HepG2 (cell line): ENCODE results near the gene UBC. TPM values are rescaled to one million over a fixed set of nuclear protein-coding genes. Genes with fewer than 3 reads are reported as not detected.

ENCODE experiments used
- CAMTA2 ChIP-seq: sonication (generic); formaldehyde crosslinking; IDR thresholded peaks from 2 replicates; pipeline ENCODE4 v1.4.0; 2020; ENCODE audit warnings: mild to moderate bottlenecking, missing genetic modification reagents, borderline replicate concordance
- CSRNP2 ChIP-seq: sonication (generic); formaldehyde crosslinking; conservative IDR thresholded peaks from 2 replicates; pipeline ENCODE4 v1.8.0; 2022; ENCODE audit warnings: low read depth, missing genetic modification reagents
- ELF3 ChIP-seq: IDR thresholded peaks from 2 replicates; pipeline ENCODE4 v1.6.1; 2016; ENCODE audit warnings: missing genetic modification reagents, missing compliant biosample characterization
- FLYWCH1 ChIP-seq: sonication (generic); formaldehyde crosslinking; IDR thresholded peaks from 2 replicates; pipeline ENCODE4 v1.8.1; 2023; ENCODE audit warnings: mild to moderate bottlenecking, missing genetic modification reagents
- KDM5B ChIP-seq: sonication (generic); formaldehyde crosslinking; IDR thresholded peaks from 2 replicates; pipeline ENCODE4 v1.4.0; 2020; ENCODE audit warnings: missing genetic modification reagents, mild to moderate bottlenecking, borderline replicate concordance
- KMT2A ChIP-seq: sonication (generic); formaldehyde crosslinking; IDR thresholded peaks from 2 replicates; pipeline ENCODE4 v1.4.0; 2020; ENCODE audit warnings: missing genetic modification reagents
- MED1 ChIP-seq: sonication (generic); formaldehyde crosslinking; IDR thresholded peaks from 2 replicates; pipeline ENCODE4 v1.4.0; 2020; ENCODE audit warnings: missing genetic modification reagents
- MYNN ChIP-seq: sonication (generic); formaldehyde crosslinking; IDR thresholded peaks from 2 replicates; pipeline ENCODE4 v1.4.0; 2020; ENCODE audit warnings: mild to moderate bottlenecking, low read depth, missing genetic modification reagents
- NCOR1 ChIP-seq: fragments of 200-600 bp; sonication (generic); IDR thresholded peaks from 2 replicates; pipeline ENCODE4 v1.7.0; 2017; ENCODE audit warnings: antibody characterized with exemption, low read length, borderline replicate concordance
- NFKB2 ChIP-seq: sonication (generic); formaldehyde crosslinking; IDR thresholded peaks from 2 replicates; pipeline ENCODE4 v1.4.0; 2020; ENCODE audit warnings: missing genetic modification reagents, borderline replicate concordance
- RFXAP ChIP-seq: sonication (generic); formaldehyde crosslinking; IDR thresholded peaks from 2 replicates; pipeline ENCODE4 v1.4.0; 2020; ENCODE audit warnings: missing genetic modification reagents, borderline replicate concordance
- ZFP91 ChIP-seq: sonication (generic); formaldehyde crosslinking; IDR thresholded peaks from 2 replicates; pipeline ENCODE4 v1.9.0; 2022; ENCODE audit warnings: missing genetic modification reagents, mild to moderate bottlenecking, borderline replicate concordance
- ZNF331 ChIP-seq: sonication (generic); formaldehyde crosslinking; IDR thresholded peaks from 2 replicates; pipeline ENCODE4 v1.4.0; 2020; ENCODE audit warnings: missing genetic modification reagents
- ZNF652 ChIP-seq: IDR thresholded peaks from 2 replicates; pipeline ENCODE4 v1.6.1; 2016; ENCODE audit warnings: low read depth, borderline replicate concordance
- polyA plus RNA-seq, 8 experiments: library from polyadenylated mRNA; depleted of rRNA in 3 of 8; stranded (reverse) in 7 of 8; unstranded in 1 of 8; fragments of >200 nt; fragmentation: Illumina TruSeq in 4 of 8; extraction: Trizol in 4 of 8; gene quantifications; 2 replicates each; pipeline versions ENCODE4 v1.2.1 to v1.2.3, GENCODE V29; 2011 to 2016; ENCODE audit warnings: low read depth in 4 of 8, missing spikeins in 1 of 8, mixed read lengths in 1 of 8; ENCODE audit not compliant: insufficient read depth in 1 of 8
- total RNA-seq, 5 experiments: library from RNA; depleted of rRNA; stranded (reverse); fragments of >200 nt; fragmentation: Illumina TruSeq; extraction: Trizol; gene quantifications; 2 replicates each; pipeline ENCODE4 v1.2.3, GENCODE V29; 2016; ENCODE audit warnings: low read depth in 1 of 5
- TF ChIP-seq, protein P1 (sequence below): sonication (generic); formaldehyde crosslinking; IDR thresholded peaks from 2 replicates; pipeline ENCODE4 v1.8.0; 2022; ENCODE audit warnings: low read depth, missing genetic modification reagents
- TF ChIP-seq, protein P2 (sequence below): sonication (generic); formaldehyde crosslinking; IDR thresholded peaks from 2 replicates; pipeline ENCODE4 v1.5.0; 2020; ENCODE audit warnings: missing genetic modification reagents
- TF ChIP-seq, protein P3 (sequence below): sonication (generic); formaldehyde crosslinking; IDR thresholded peaks from 2 replicates; pipeline ENCODE4 v1.5.1; 2020; ENCODE audit warnings: mild to moderate bottlenecking, missing genetic modification reagents, moderate library complexity
- TF ChIP-seq, protein P4 (sequence below): sonication (generic); formaldehyde crosslinking; IDR thresholded peaks from 2 replicates; pipeline ENCODE4 v1.5.0; 2020; ENCODE audit warnings: missing genetic modification reagents

Gene UBC
- total and polyA plus RNA-seq, 2 of the 13 experiments (the other 11 are each of a cell fraction or from before 2014, with no cell fraction given): 805 to 1,432 TPM

DNA sequence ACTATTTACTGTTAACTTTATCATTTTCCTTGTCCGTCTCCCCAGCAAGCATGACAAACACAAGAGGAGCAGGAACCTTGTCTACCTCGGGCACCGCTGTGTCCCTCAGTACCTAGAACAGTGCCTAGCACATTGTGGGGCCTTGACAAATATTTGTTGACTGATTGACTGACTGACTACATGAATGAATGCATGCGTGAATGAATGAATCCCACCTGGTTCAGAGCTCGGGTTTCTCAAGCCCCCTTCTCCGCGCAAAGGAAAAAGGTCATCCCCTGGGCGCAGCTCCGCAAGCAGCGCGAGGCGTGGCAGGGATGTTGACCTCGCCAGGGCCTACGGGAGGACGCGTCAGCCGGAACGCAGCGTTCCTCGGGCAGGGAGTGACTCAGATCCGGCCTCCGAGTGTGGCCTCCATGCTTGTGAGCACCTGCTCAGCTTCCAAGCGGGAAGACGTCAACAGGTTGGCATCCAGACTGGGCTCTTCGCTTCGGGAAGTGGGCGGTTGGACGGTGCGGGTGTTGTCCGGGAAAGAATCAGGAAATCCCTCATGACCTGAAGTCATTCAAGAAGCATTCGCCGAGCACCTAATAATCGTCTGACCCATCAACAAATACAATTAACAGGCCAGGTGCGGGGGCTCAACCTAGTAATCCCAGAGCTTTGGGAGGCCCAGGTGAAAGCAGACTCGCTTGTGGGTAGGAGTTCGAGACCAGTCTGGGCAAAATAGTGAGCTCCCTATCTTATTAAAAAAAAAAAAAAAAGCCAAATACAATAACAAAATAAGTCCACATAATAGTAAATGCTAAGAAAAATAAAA lies 13.9 kb upstream of the UBC start (continued):
- TF ChIP-seq, protein P1, sequence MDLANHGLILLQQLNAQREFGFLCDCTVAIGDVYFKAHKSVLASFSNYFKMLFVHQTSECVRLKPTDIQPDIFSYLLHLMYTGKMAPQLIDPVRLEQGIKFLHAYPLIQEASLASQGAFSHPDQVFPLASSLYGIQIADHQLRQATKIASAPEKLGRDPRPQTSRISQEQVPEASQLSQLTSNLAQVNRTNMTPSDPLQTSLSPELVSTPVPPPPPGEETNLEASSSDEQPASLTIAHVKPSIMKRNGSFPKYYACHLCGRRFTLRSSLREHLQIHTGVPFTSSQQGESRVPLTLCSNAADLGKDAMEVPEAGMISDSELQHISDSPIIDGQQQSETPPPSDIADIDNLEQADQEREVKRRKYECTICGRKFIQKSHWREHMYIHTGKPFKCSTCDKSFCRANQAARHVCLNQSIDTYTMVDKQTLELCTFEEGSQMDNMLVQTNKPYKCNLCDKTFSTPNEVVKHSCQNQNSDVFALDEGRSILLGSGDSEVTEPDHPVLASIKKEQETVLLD: no peak
- TF ChIP-seq KMT2A (no peak), ZFP91 (CRISPR knock-in tag) (peak; percentile 57; the same call in 1 of the 2 replicates), FLYWCH1 (CRISPR knock-in tag) (no peak; the same call in 1 of the 2 replicates), ZNF331 (CRISPR knock-in tag) (no peak), MED1 (CRISPR knock-in tag) (no peak; the same call in 1 of the 2 replicates), NCOR1 (no peak), ZNF652 (CRISPR knock-in tag) (no peak; the same call in 1 of the 2 replicates), NFKB2 (CRISPR knock-in tag) (no peak), CSRNP2 (CRISPR knock-in tag) (no peak), ELF3 (CRISPR knock-in tag) (no peak), RFXAP (CRISPR knock-in tag) (no peak), MYNN (no peak), KDM5B (CRISPR knock-in tag) (peak; percentile 24; the same call in 1 of the 2 replicates), CAMTA2 (CRISPR knock-in tag) (no peak)
- TF ChIP-seq, protein P2, sequence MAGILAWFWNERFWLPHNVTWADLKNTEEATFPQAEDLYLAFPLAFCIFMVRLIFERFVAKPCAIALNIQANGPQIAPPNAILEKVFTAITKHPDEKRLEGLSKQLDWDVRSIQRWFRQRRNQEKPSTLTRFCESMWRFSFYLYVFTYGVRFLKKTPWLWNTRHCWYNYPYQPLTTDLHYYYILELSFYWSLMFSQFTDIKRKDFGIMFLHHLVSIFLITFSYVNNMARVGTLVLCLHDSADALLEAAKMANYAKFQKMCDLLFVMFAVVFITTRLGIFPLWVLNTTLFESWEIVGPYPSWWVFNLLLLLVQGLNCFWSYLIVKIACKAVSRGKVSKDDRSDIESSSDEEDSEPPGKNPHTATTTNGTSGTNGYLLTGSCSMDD (CRISPR knock-in tag): no peak
- TF ChIP-seq, protein P3, sequence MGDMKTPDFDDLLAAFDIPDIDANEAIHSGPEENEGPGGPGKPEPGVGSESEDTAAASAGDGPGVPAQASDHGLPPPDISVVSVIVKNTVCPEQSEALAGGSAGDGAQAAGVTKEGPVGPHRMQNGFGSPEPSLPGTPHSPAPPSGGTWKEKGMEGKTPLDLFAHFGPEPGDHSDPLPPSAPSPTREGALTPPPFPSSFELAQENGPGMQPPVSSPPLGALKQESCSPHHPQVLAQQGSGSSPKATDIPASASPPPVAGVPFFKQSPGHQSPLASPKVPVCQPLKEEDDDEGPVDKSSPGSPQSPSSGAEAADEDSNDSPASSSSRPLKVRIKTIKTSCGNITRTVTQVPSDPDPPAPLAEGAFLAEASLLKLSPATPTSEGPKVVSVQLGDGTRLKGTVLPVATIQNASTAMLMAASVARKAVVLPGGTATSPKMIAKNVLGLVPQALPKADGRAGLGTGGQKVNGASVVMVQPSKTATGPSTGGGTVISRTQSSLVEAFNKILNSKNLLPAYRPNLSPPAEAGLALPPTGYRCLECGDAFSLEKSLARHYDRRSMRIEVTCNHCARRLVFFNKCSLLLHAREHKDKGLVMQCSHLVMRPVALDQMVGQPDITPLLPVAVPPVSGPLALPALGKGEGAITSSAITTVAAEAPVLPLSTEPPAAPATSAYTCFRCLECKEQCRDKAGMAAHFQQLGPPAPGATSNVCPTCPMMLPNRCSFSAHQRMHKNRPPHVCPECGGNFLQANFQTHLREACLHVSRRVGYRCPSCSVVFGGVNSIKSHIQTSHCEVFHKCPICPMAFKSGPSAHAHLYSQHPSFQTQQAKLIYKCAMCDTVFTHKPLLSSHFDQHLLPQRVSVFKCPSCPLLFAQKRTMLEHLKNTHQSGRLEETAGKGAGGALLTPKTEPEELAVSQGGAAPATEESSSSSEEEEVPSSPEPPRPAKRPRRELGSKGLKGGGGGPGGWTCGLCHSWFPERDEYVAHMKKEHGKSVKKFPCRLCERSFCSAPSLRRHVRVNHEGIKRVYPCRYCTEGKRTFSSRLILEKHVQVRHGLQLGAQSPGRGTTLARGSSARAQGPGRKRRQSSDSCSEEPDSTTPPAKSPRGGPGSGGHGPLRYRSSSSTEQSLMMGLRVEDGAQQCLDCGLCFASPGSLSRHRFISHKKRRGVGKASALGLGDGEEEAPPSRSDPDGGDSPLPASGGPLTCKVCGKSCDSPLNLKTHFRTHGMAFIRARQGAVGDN (CRISPR knock-in tag): peak; percentile 83
- TF ChIP-seq, protein P4, sequence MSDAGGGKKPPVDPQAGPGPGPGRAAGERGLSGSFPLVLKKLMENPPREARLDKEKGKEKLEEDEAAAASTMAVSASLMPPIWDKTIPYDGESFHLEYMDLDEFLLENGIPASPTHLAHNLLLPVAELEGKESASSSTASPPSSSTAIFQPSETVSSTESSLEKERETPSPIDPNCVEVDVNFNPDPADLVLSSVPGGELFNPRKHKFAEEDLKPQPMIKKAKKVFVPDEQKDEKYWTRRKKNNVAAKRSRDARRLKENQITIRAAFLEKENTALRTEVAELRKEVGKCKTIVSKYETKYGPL (CRISPR knock-in tag): no peak
